ENCODE data around the gene MOB3A. TPM values are rescaled to one million over a fixed set of nuclear protein-coding genes. Genes with fewer than 3 reads are reported as not detected.

Gene MOB3A
- total RNA-seq, 6 donors from 2014 or later: 35.4 to 107 (median 60.7) TPM

- Histone ChIP-seq H3K4me3 (no peak overlapping the region), H3K36me3 (peaks cover 17 to 60% (median 48%) of the 10 kb centered on the region in 4 donors), H3K27ac (no peak overlapping the region), H3K4me1 (peaks cover 6 to 16% (median 10%) of the 10 kb centered on the region in 4 donors), H3K27me3 (no peaks in the 10 kb centered on the region), H3K9me3 (no peaks in the 10 kb centered on the region)
- TF ChIP-seq CTCF (IDR thresholded peaks at IDR 0.05): no peak
- TF ChIP-seq POLR2AphosphoS5 (IDR thresholded peaks at IDR 0.05): no peak
- no peak for TF ChIP-seq POLR2A (IDR thresholded peaks at IDR 0.05)
- TF ChIP-seq EP300 (IDR thresholded peaks at IDR 0.05): no peak
- peak in 1 of 2 donors; percentile 62 for DNase-seq
- 92 to 100% methylated on average over 1 to 7 of the region's 11 CpGs for WGBS, 2 donors
- no peak for ATAC-seq (ENCODE audit: low FRiP score in 2 of 2)
Measured at GRCh38 chr19:2100719-2101061, 4.6 kb upstream of the MOB3A start.

GRCh38 chr19:2099937-2100718 is 4.0 kb upstream of the MOB3A start:
- TF ChIP-seq POLR2AphosphoS5 (IDR thresholded peaks at IDR 0.05): no peak
- Histone ChIP-seq H3K27me3 (no peaks in the 10 kb centered on the region), H3K4me3 (no peak overlapping the region), H3K9me3 (no peaks in the 10 kb centered on the region), H3K36me3 (peaks cover 15 to 54% (median 42%) of the 10 kb centered on the region in 4 donors), H3K27ac (no peak overlapping the region), H3K4me1 (peaks cover 9 to 22% (median 13%) of the 10 kb centered on the region in 4 donors)
- DNase-seq (peak in 1 of 2 donors; percentile 77), ATAC-seq (ENCODE audit: low FRiP score in 2 of 2) (no peak)
- WGBS, 2 donors: 92 to 93% methylated on average over 23 to 39 of the region's 39 CpGs

- H3K27me3 ChIP-seq: no peaks in the 10 kb centered on the region
- TF ChIP-seq EP300 (IDR thresholded peaks at IDR 0.05) (no peak), POLR2AphosphoS5 (IDR thresholded peaks at IDR 0.05) (no peak), POLR2A (IDR thresholded peaks at IDR 0.05) (no peak), CTCF (IDR thresholded peaks at IDR 0.05) (no peak)
- no peak overlapping the region for H3K4me3 ChIP-seq
- peak in 1 of 2 donors; percentile 64 for DNase-seq
- H3K9me3 ChIP-seq: no peaks in the 10 kb centered on the region
- H3K27ac ChIP-seq: peak overlapping the region in 1 of 4 donors; percentile 26
- no peak for ATAC-seq (ENCODE audit: low FRiP score in 2 of 2)
- 84 to 85% methylated on average over 5 to 16 of the region's 16 CpGs for WGBS, 2 donors
- H3K4me1 ChIP-seq: peaks cover 9 to 32% (median 22%) of the 10 kb centered on the region in 4 donors
- H3K36me3 ChIP-seq: peaks cover 15 to 49% (median 38%) of the 10 kb centered on the region in 4 donors
Measured at GRCh38 chr19:2099054-2099501, 3.0 kb upstream of the MOB3A start.

- peak in 1 of 2 donors; percentile 84 for DNase-seq
Measured at GRCh38 chr19:2097886-2098327, 1.8 kb upstream of the MOB3A start.

More at GRCh38 chr19:2097886-2098327, 1.8 kb upstream of the MOB3A start:
- WGBS, 2 donors: 86 to 87% methylated on average over 3 to 23 of the region's 23 CpGs
- peaks cover 19 to 44% (median 34%) of the 10 kb centered on the region in 4 donors for H3K4me1 ChIP-seq
- H3K27me3 ChIP-seq: no peaks in the 10 kb centered on the region
- H3K27ac ChIP-seq: peak overlapping the region in 1 of 4 donors; percentile 82
- H3K36me3 ChIP-seq: peaks cover 12 to 44% (median 33%) of the 10 kb centered on the region in 4 donors
- no peak for ATAC-seq (ENCODE audit: low FRiP score in 2 of 2)
- no peaks in the 10 kb centered on the region for H3K9me3 ChIP-seq
- TF ChIP-seq EP300 (IDR thresholded peaks at IDR 0.05) (no peak), POLR2AphosphoS5 (IDR thresholded peaks at IDR 0.05) (no peak), CTCF (IDR thresholded peaks at IDR 0.05) (no peak)
- H3K4me3 ChIP-seq: no peak overlapping the region

Data from upper lobe of left lung (tissue), 6 donors.